ENCODE measurements around the gene KANSL1. TPM values are rescaled to one million over a fixed set of nuclear protein-coding genes. Genes with fewer than 3 reads are reported as not detected.
"Not testable (repeated sequence)": the region's sequence is repeated elsewhere in the genome, so short reads cannot be mapped to it uniquely, and the experiment has no call there.

Gene KANSL1
- total and polyA plus RNA-seq, 7 donors, result 9.7 to 130 (median 70.7) TPM

DNA sequence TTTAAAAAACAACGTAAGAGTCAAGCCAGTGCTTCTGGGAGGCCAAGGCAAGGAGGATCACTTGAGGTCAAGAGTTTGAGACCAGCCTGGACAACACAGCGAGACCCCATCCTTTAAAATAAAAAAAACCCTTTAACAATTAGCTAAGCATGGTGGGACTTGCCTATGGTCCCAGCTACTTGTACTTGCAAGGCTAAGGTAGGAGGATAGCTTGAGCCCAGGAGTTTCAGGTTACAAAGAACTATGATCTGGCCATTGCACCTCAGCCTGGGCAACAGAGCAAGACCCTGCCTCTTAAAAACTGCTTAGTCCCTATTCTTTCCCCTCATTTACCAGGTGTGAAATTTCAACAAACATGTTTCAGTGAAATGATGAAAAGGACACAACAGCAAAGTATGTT, 104.6 kb downstream of the KANSL1 start:
- Histone ChIP-seq H3K27me3 (no peaks in the 10 kb centered on the region), H3K27ac (no peak overlapping the region), H3K4me3 (no peak overlapping the region), H3K4me1 (peaks cover 0 to 52% (median 29%) of the 10 kb centered on the region in 4 donors), H3K9me3 (no peaks in the 10 kb centered on the region), H3K36me3 (peaks cover 0 to 7% (median 0%) of the 10 kb centered on the region in 4 donors)
- no peak for TF ChIP-seq POLR2A (IDR thresholded peaks at IDR 0.05)
- no peak for TF ChIP-seq EP300 (IDR thresholded peaks at IDR 0.05)
- intact Hi-C loops (cut with DNase I), result no loop called here
- WGBS, 2 donors, result 91 to 97% methylated on average over 2 of the region's 2 CpGs
- no peak for DNase-seq

DNA sequence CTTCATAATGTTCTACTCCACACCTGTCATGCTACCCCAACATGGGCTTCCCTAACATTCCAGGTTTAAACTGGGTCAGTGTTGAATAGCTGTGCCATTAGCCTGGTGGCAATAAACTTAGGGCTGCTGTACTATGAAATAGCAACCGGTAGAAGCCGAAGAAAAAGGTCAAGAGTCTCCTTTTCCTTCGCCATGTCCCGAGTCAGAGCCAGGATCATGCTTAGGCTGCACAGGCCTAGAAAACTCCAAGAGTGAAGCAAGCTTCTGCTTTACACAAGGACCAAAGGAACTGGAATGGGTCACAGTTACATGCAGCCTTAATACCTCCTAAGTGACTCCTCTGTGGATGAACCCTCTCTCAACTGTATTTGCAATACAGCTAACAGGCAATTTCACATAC, 105.4 kb downstream of the KANSL1 start:
- H3K27me3 ChIP-seq; intact Hi-C loops (cut with DNase I); H3K27ac ChIP-seq; H3K4me3 ChIP-seq; H3K36me3 ChIP-seq; H3K9me3 ChIP-seq; DNase-seq: not testable (repeated sequence)
- 90 to 94% methylated on average over 4 of the region's 4 CpGs for WGBS, 2 donors
- H3K4me1 ChIP-seq, result peaks cover 0 to 52% (median 26%) of the 10 kb centered on the region in 4 donors

GRCh38 chr17:46086821-46087220, 106.4 kb downstream of the KANSL1 start:
- DNase-seq, result no peak
- no peak for TF ChIP-seq POLR2AphosphoS5 (IDR thresholded peaks at IDR 0.05)
- no peak for TF ChIP-seq CTCF (IDR thresholded peaks at IDR 0.05)
- TF ChIP-seq EP300 (IDR thresholded peaks at IDR 0.05), result no peak
- no peak for TF ChIP-seq POLR2A (IDR thresholded peaks at IDR 0.05)
- Histone ChIP-seq H3K27ac (no peak overlapping the region), H3K4me1 (peaks cover 0 to 62% (median 34%) of the 10 kb centered on the region in 4 donors), H3K9me3 (no peaks in the 10 kb centered on the region), H3K27me3 (no peaks in the 10 kb centered on the region), H3K4me3 (no peak overlapping the region), H3K36me3 (peaks cover 0 to 6% (median 0%) of the 10 kb centered on the region in 4 donors)
- 88 to 95% methylated on average over 4 of the region's 4 CpGs for WGBS, 2 donors
- intact Hi-C loops (cut with DNase I), result no loop called here

- H3K36me3 ChIP-seq, result no peaks in the 10 kb centered on the region
- DNase-seq, result no peak
- no peak overlapping the region for H3K27ac ChIP-seq
- H3K4me1 ChIP-seq, result peaks cover 0 to 75% (median 46%) of the 10 kb centered on the region in 4 donors
- intact Hi-C loops (cut with DNase I), result no loop called here
- no peaks in the 10 kb centered on the region for H3K9me3 ChIP-seq
- 50 to 77% methylated on average over 6 of the region's 6 CpGs for WGBS, 2 donors
- TF ChIP-seq EP300 (IDR thresholded peaks at IDR 0.05) (no peak), POLR2A (IDR thresholded peaks at IDR 0.05) (no peak), CTCF (IDR thresholded peaks at IDR 0.05) (no peak), POLR2AphosphoS5 (IDR thresholded peaks at IDR 0.05) (no peak)
- H3K4me3 ChIP-seq, result no peak overlapping the region
- H3K27me3 ChIP-seq, result no peaks in the 10 kb centered on the region
Measured at GRCh38 chr17:46085522-46085921, 107.7 kb downstream of the KANSL1 start.

- TF ChIP-seq POLR2A (IDR thresholded peaks at IDR 0.05), result no peak
- no peak for TF ChIP-seq EP300 (IDR thresholded peaks at IDR 0.05)
- TF ChIP-seq CTCF (IDR thresholded peaks at IDR 0.05), result no peak
- no peak for TF ChIP-seq POLR2AphosphoS5 (IDR thresholded peaks at IDR 0.05)
- no peak overlapping the region for H3K4me3 ChIP-seq
- peaks cover 0 to 63% (median 44%) of the 10 kb centered on the region in 4 donors for H3K4me1 ChIP-seq
- no peak for DNase-seq
- no peaks in the 10 kb centered on the region for H3K27me3 ChIP-seq
- H3K27ac ChIP-seq, result no peak overlapping the region
- intact Hi-C loops (cut with DNase I), result no loop called here
- H3K9me3 ChIP-seq, result no peaks in the 10 kb centered on the region
- WGBS, 2 donors, result 52 to 68% methylated on average over 2 of the region's 2 CpGs
- H3K36me3 ChIP-seq, result no peaks in the 10 kb centered on the region
Measured at GRCh38 chr17:46082257-46082656, 111.0 kb downstream of the KANSL1 start.

- peaks cover 0 to 55% (median 39%) of the 10 kb centered on the region in 4 donors for H3K4me1 ChIP-seq
- no peaks in the 10 kb centered on the region for H3K27me3 ChIP-seq
- DNase-seq, result no peak
- no peaks in the 10 kb centered on the region for H3K36me3 ChIP-seq
- no peak overlapping the region for H3K27ac ChIP-seq
- TF ChIP-seq EP300 (IDR thresholded peaks at IDR 0.05) (no peak), CTCF (IDR thresholded peaks at IDR 0.05) (no peak), POLR2AphosphoS5 (IDR thresholded peaks at IDR 0.05) (no peak)
- H3K9me3 ChIP-seq, result no peaks in the 10 kb centered on the region
- intact Hi-C loops (cut with DNase I), result no loop called here
- H3K4me3 ChIP-seq, result no peak overlapping the region
Measured at GRCh38 chr17:46081018-46081320, 112.3 kb downstream of the KANSL1 start.
